Epithelial cell of proximal tubule (primary cell): ENCODE measurements around the gene SLC29A1. TPM values are rescaled to one million over a fixed set of nuclear protein-coding genes. Genes with fewer than 3 reads are reported as not detected.

Source experiments
- DNase-seq: peaks from one replicate; pipeline ENCODE4 v3.0.0-alpha.2; 2011; ENCODE audit warnings: low read depth
- H3K4me3 ChIP-seq: 2 replicates; pipeline ENCODE4 v1.5.1; 2011; ENCODE audit warnings: low read depth, mild to moderate bottlenecking, low read length
- total RNA-seq: library from RNA; depleted of rRNA; stranded (reverse); fragments of >200 nt; gene quantifications from 2 replicates; pipeline ENCODE4 v1.2.3, GENCODE V29; 2015
- TF ChIP-seq, protein P1 (sequence below): conservative IDR thresholded peaks from 2 replicates; pipeline ENCODE4 v1.5.1; 2012; ENCODE audit warnings: low read depth, mild to moderate bottlenecking, low read length

SLC29A1 gene
- total RNA-seq, 1 donor from 2014 or later, result 47.6 TPM

DNA sequence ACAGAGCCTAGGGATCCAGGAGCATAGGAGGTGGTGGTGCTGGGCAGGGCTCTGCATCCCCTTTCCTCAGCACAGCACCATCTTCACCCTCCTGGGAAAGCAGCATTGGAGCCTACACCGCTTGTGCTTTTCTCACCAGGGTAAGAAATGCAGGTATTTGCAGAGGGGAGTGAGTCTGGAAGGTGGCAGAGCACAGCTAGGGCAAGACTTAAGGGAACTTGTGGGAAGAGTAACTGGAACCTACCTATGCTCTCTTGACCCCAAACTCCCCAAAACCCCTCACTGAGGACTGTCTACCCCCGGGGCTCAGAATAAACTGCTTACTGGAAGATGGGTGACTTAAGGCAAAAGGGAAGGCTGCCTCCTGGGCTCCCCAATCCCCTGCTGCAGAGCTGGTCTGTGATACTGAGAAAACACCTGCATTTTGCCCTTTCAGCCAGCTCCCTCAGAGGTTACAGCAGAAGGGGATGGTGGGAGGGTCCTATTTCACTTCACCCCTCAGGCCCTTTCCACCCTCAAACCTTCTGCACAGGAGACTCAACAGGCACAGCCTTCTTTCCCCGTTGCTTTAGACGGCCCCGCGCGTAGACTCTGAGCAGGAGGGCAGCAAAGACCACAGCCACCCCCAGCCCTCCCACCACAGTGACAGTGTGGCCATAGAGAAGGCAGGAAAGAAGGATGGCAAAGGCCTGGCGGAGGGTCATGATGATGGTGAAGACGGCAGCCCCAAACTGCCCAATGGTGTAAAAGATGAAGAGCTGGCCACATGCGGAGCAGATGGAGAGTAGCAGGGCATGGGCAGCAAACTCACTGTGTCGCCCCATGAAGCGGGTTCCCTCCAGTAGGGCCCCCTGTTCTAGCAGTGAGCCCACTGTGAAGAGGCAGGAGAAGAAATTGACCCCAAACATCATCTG, 31.1 kb downstream of the SLC29A1 start:
- H3K4me3 ChIP-seq, result no peak overlapping the region
- TF ChIP-seq, protein P1, sequence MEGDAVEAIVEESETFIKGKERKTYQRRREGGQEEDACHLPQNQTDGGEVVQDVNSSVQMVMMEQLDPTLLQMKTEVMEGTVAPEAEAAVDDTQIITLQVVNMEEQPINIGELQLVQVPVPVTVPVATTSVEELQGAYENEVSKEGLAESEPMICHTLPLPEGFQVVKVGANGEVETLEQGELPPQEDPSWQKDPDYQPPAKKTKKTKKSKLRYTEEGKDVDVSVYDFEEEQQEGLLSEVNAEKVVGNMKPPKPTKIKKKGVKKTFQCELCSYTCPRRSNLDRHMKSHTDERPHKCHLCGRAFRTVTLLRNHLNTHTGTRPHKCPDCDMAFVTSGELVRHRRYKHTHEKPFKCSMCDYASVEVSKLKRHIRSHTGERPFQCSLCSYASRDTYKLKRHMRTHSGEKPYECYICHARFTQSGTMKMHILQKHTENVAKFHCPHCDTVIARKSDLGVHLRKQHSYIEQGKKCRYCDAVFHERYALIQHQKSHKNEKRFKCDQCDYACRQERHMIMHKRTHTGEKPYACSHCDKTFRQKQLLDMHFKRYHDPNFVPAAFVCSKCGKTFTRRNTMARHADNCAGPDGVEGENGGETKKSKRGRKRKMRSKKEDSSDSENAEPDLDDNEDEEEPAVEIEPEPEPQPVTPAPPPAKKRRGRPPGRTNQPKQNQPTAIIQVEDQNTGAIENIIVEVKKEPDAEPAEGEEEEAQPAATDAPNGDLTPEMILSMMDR, result no peak
- no peak for DNase-seq

DNA sequence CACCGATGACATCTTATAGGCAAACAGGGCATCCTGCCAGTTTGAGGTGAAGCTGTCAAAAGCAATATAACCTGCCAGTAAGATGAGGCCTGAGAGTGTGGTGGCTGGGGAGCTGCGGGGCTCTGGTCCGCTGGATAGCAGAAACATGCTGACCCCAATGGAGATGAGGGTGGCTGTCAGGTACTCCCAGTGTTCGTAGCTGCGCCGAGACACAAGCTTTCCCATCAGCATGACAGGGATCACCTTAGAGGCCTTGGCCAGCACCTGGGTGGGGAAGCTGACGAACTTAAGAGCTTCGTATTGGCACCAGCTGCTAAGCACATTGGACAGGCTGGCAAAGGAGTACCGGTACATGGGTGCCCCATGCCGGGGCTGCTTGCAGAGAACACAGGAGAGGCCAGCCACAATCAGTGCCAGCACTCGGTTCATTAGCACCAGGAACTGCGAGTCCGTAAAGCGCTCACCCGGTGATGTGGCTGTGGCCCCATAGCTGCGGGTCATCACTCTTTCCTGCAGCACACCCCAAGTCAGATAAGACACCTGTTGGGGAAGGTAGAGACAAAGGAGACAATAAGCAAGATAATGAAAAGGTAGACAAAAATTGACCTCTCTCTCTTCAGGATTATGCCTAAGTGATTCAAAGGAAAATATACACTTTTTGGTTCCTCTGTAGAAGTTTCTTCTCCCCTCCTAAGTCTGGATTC, 31.9 kb downstream of the SLC29A1 start:
- TF ChIP-seq, protein P1, result no peak
- DNase-seq, result no peak
- H3K4me3 ChIP-seq, result peak overlapping the region; percentile 87

DNA sequence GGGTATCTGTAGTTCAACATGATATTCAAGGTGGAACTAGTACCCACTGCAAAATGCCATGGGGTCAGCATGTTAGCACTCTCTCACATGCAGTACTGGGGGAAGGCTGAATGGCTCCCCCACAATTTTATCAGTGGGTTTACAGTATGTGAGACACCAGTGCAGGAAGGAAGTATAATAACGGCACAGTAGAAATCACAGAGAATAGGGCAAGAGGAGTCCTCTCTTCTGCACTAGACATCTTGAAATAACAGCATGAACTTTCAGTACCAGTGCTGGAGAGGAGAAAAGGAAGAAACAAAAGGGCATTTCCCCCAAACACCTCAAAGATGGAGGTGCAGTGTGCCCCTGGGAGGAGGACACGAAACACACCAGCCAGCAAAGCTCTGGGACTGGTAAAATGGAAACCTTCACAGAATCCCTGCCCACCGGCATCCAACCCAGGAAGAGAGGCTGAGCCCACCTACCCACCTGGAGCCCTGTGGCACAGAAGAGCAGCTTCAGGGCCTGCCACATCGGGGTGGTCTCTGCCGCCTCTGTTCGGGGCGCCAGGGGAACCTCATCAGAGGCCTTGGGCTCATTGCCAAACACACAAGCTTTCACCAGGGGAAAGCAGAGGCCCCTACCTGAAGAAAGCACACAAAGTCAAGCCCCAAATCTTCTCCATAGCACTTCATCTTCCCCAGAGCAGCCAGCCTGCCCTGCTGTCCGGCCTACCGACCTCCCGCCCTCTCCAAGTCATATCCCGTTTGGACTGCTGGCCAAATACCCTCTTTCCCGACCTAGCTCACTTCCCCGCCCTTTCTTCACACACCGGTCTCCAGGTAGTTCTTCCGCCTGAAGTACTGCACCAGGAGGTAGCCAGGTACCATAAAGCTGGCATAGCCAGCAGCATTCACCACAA, 32.7 kb downstream of the SLC29A1 start:
- DNase-seq, result no peak
- peak overlapping the region; percentile 87 for H3K4me3 ChIP-seq
- TF ChIP-seq, protein P1, result no peak

- TF ChIP-seq, protein P1, result no peak
- peak overlapping the region; percentile 87 for H3K4me3 ChIP-seq
- no peak for DNase-seq
These were observed 33.3 kb downstream of the SLC29A1 start for GRCh38 chr6:44256775-44257024.

- TF ChIP-seq, protein P1, result peak; percentile 47
- H3K4me3 ChIP-seq, result peak within 1 kb of the TSS; percentile 87
- no peak for DNase-seq
These were observed 33.8 kb downstream of the SLC29A1 start, which contains the start of gene SLC35B2 for GRCh38 chr6:44257025-44257752. TSS of gene SLC35B2 (minus strand) at chr6:44257528. CDS start at chr6:44257410, 118 bp downstream.

GRCh38 chr6:44257753-44258324, 34.4 kb downstream of the SLC29A1 start:
- no peak for DNase-seq

More at GRCh38 chr6:44257753-44258324, 34.4 kb downstream of the SLC29A1 start:
- TF ChIP-seq, protein P1, result no peak
- H3K4me3 ChIP-seq, result peak overlapping the region; percentile 87
